ENCODE results near the gene AZIN2. TPM values are rescaled to one million over a fixed set of nuclear protein-coding genes. Genes with fewer than 3 reads are reported as not detected.
A peak's percentile ranks its signal among the peaks of the same experiment; 100 is the strongest.

The AZIN2 gene
- total and polyA plus RNA-seq, 2 of the 13 experiments (the other 11 are each of a cell fraction or from before 2014, with no cell fraction given): 1.7 to 3.5 TPM

GRCh38 chr1:33078030-33078591 is 2.8 kb upstream of the AZIN2 start:
- WGBS (ENCODE audit: low lambda C conversion rate): 0% methylated on average over 1 of the region's 1 CpG
- Histone ChIP-seq H4K20me1 (ENCODE audit: insufficient read depth, low read length) (no peaks in the 10 kb centered on the region), H3K4me2 (ENCODE audit: low read depth, low read length) (no peak overlapping the region), H3K36me3 (replicated peaks in 1 of 2; ENCODE audit: control insufficient read depth in 1 of 2, insufficient read depth in 2 of 2, low read length in 2 of 2) (no peaks in the 10 kb centered on the region), H3K9ac (ENCODE audit: insufficient read depth, low read depth, low read length) (no peak overlapping the region), H3K79me2 (ENCODE audit: insufficient read depth, low read length) (no peaks in the 10 kb centered on the region), H3K4me1 (ENCODE audit: insufficient read depth, low read length) (peaks cover 33% of the 10 kb centered on the region), H2AFZ (ENCODE audit: low read length) (no peak overlapping the region), H3K27ac (ENCODE audit: extremely low read length, insufficient read depth, low read length) (no peak overlapping the region), H3K27me3 (ENCODE audit: control insufficient read depth in 1 of 2, insufficient read depth in 2 of 2, low read length in 2 of 2) (no peaks in the 10 kb centered on the region), H3K4me3 (replicated peaks in 1 of 3; ENCODE audit: insufficient read depth in 1 of 3, low read depth in 2 of 3, low read length in 3 of 3) (no peak overlapping the region), H3K9me3 (ENCODE audit: low read length) (no peaks in the 10 kb centered on the region)
- CTCF ChIA-PET (ENCODE audit: low intra/inter-chr PET ratio, low total read pairs): no interaction called here
- POLR2A ChIA-PET: no interaction called here
- intact Hi-C loops (cut with micrococcal nuclease; ENCODE audit: unreplicated experiment) (no loop called here), in situ Hi-C loops (cut with HindIII; ENCODE audit: extremely low pct_ligation_motif_present, low pct_unique_long_range_greater_than_20kb) (no loop called here)
- ATAC-seq: no peak
- FAIRE-seq: no peak
- no TSS peak for BruUV-seq (replicated peaks)
- no peak for DNase-seq (ENCODE audit: low spot score)
- TF ChIP-seq CREB1 (IDR thresholded peaks at IDR 0.05): peak; percentile 18; the same call in 1 of the 2 replicates
- no peak for TF ChIP-seq CREB1 (CRISPR knock-in tag; IDR thresholded peaks at IDR 0.05)
- TF ChIP-seq RFX1 (IDR thresholded peaks at IDR 0.05): peak; percentile 13; the same call in 1 of the 2 replicates
- TF ChIP-seq RFXAP (CRISPR knock-in tag; IDR thresholded peaks at IDR 0.05; ENCODE audit: borderline replicate concordance): no peak

- no peak overlapping the region for H3K27ac ChIP-seq (ENCODE audit: extremely low read length, insufficient read depth, low read length)
- ChIA-PET POLR2A (interaction anchor here (0.6 to 1.2 kb wide), 4 partner anchors 27 to 116 kb away, joined by 3 to 5 read pairs (median 4); partner anchors contain the start of gene RNF19B), CTCF (ENCODE audit: low intra/inter-chr PET ratio, low total read pairs) (no interaction called here)
- no peaks in the 10 kb centered on the region for H3K36me3 ChIP-seq (replicated peaks in 1 of 2; ENCODE audit: control insufficient read depth in 1 of 2, insufficient read depth in 2 of 2, low read length in 2 of 2)
- H3K9ac ChIP-seq (ENCODE audit: insufficient read depth, low read depth, low read length): peak overlapping the region; percentile 41
- DNase-seq (ENCODE audit: low spot score): no peak
- H4K20me1 ChIP-seq (ENCODE audit: insufficient read depth, low read length): no peaks in the 10 kb centered on the region
- H3K27me3 ChIP-seq (ENCODE audit: control insufficient read depth in 1 of 2, insufficient read depth in 2 of 2, low read length in 2 of 2): no peaks in the 10 kb centered on the region
- 59% methylated on average over 6 of the region's 6 CpGs for whole genome bisulfite sequencing (ENCODE audit: low lambda C conversion rate)
- H3K4me2 ChIP-seq (ENCODE audit: low read depth, low read length): peak overlapping the region; percentile 96
- H3K79me2 ChIP-seq (ENCODE audit: insufficient read depth, low read length): no peaks in the 10 kb centered on the region
- peaks cover 24% of the 10 kb centered on the region for H3K4me1 ChIP-seq (ENCODE audit: insufficient read depth, low read length)
- ATAC-seq: no peak
- in situ Hi-C loops (cut with HindIII; ENCODE audit: extremely low pct_ligation_motif_present, low pct_unique_long_range_greater_than_20kb): no loop called here
- intact Hi-C loops (cut with micrococcal nuclease; ENCODE audit: unreplicated experiment): loop anchor here (10.0 kb wide), 1 partner anchor 146 kb away; no protein-coding TSS in a partner anchor
- no peak for FAIRE-seq
- H2AFZ ChIP-seq (ENCODE audit: low read length): peak overlapping the region; percentile 51
- TSS peak; percentile 51 for BruUV-seq (replicated peaks)
- H3K9me3 ChIP-seq (ENCODE audit: low read length): no peaks in the 10 kb centered on the region
- no peak for TF ChIP-seq LCORL (IDR thresholded peaks at IDR 0.05)
- 0 out of 2 replicates have a peak, but pooled peaks have one; percentile 3 for TF ChIP-seq LCORL (CRISPR knock-in tag; IDR thresholded peaks at IDR 0.05)
- no peak for TF ChIP-seq ZNF460 (CRISPR knock-in tag; IDR thresholded peaks at IDR 0.05; ENCODE audit: borderline replicate concordance)
- peak overlapping the region; percentile 59 to 87 (median 76) for H3K4me3 ChIP-seq (replicated peaks in 1 of 3; ENCODE audit: insufficient read depth in 1 of 3, low read depth in 2 of 3, low read length in 3 of 3)
These were observed 580 bp upstream of the AZIN2 start for GRCh38 chr1:33080373-33080772.

Measured in HepG2 (cell line).